H1 (cell line): ENCODE measurements around the gene MAST2.

Source experiments
- CEBPB ChIP-seq: IDR thresholded peaks from 2 replicates; pipeline ENCODE4 v1.6.1; 2012; ENCODE audit warnings: low read depth, low read length
- EZH2 ChIP-seq: fragments of 200-600 bp; sonication (generic); IDR thresholded peaks from 2 replicates; pipeline ENCODE4 v1.7.1; 2012; ENCODE audit warnings: low read depth, mild to moderate bottlenecking, moderate library complexity, low read length, inconsistent platforms; ENCODE audit not compliant: severe bottlenecking
- HDAC2 ChIP-seq, 2 experiments: fragments of 300-600 bp in 1 of 2; sonication (generic) in 1 of 2; IDR thresholded peaks; 2 replicates each; pipeline ENCODE4 v1.6.1; 2011 to 2012; ENCODE audit warnings: low read depth in 2 of 2, low read length in 2 of 2, mild to moderate bottlenecking in 2 of 2, moderate library complexity in 2 of 2, borderline replicate concordance in 1 of 2, inconsistent platforms in 1 of 2
- POLR2A ChIP-seq, 2 experiments: IDR thresholded peaks; 1 replicate in 1 of 2; 2 replicates in 1 of 2; pipeline ENCODE4 v1.6.1; 2011; ENCODE audit warnings: low read depth in 2 of 2, low read length in 2 of 2, mild to moderate bottlenecking in 2 of 2; ENCODE audit errors: control extremely low read depth in 1 of 2
- POLR2AphosphoS5 ChIP-seq: IDR thresholded peaks from 2 replicates; pipeline ENCODE4 v1.6.1; 2011; ENCODE audit warnings: low read depth, low read length
- RFX5 ChIP-seq: IDR thresholded peaks from 2 replicates; pipeline ENCODE4 v1.6.1; 2011; ENCODE audit warnings: low read depth, low read length, improper control_type of control experiment, borderline replicate concordance
- SRF ChIP-seq: IDR thresholded peaks from 2 replicates; pipeline ENCODE4 v1.6.1; 2011; ENCODE audit warnings: mild to moderate bottlenecking, low read depth, low read length, moderate library complexity
- SUZ12 ChIP-seq: fragments of 200-600 bp; sonication (generic); IDR thresholded peaks from 2 replicates; pipeline ENCODE4 v1.6.1; 2012; ENCODE audit warnings: mild to moderate bottlenecking, inconsistent platforms, low read length, moderate library complexity, mixed read lengths
- ZNF274 ChIP-seq: IDR thresholded peaks from 2 replicates; pipeline ENCODE4 v1.7.0; 2012; ENCODE audit warnings: low read length, borderline replicate concordance; ENCODE audit errors: extremely low read depth

- no peak for TF ChIP-seq ZNF274
- TF ChIP-seq RFX5 = no peak
- TF ChIP-seq HDAC2 (IDR thresholded peaks at IDR 0.05; ENCODE audit: borderline replicate concordance in 1 of 2, low read depth in 2 of 2, low read length in 2 of 2) = no peak
- no peak for TF ChIP-seq SRF
- no peak for TF ChIP-seq POLR2A (IDR thresholded peaks at IDR 0.05; ENCODE audit: control extremely low read depth in 1 of 2, low read depth in 2 of 2, low read length in 2 of 2)
- no peak for TF ChIP-seq EZH2
- TF ChIP-seq SUZ12 = no peak
- TF ChIP-seq POLR2AphosphoS5 = no peak
- TF ChIP-seq CEBPB = no peak
These were observed 148.7 kb downstream of the MAST2 start for GRCh38 chr1:45952072-45952471.
